22Rv1 (cell line): ENCODE data around the gene CD52.

ENCODE experiments used
- H3K27ac ChIP-seq: fragments of 450-650 bp; 2 replicates; pipeline ENCODE4 v1.5.1; 2017
- ZFX ChIP-seq: fragments of 450-650 bp; IDR thresholded peaks from 2 replicates; pipeline ENCODE4 v1.6.1; 2017; ENCODE audit warnings: antibody characterized with exemption, borderline replicate concordance
- TF ChIP-seq, protein P1 (sequence below): fragments of 450-650 bp; IDR thresholded peaks from 2 replicates; pipeline ENCODE4 v1.5.1; 2017; ENCODE audit warnings: mild to moderate bottlenecking

Gene CD52

DNA sequence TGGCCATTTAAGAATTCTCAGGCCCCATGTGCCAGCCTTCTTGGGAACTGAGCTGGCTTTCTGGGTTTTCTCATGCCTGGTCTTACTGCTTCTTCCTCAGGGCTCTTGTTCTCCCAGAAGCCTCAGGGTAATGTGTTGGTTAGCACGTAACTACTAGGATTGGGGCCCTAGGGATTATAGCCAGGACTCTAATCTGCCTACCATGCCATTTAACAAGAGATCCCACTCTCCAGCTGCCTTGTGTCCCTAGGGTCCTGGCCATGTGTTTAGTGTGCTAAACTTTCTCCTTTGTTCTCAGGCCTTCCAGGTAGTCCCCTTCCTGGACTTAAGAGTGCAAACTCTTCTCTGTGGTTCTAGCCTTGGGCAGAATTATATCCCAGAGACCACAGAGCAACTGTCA, 40.0 kb upstream of the CD52 start:
- TF ChIP-seq, protein P1, sequence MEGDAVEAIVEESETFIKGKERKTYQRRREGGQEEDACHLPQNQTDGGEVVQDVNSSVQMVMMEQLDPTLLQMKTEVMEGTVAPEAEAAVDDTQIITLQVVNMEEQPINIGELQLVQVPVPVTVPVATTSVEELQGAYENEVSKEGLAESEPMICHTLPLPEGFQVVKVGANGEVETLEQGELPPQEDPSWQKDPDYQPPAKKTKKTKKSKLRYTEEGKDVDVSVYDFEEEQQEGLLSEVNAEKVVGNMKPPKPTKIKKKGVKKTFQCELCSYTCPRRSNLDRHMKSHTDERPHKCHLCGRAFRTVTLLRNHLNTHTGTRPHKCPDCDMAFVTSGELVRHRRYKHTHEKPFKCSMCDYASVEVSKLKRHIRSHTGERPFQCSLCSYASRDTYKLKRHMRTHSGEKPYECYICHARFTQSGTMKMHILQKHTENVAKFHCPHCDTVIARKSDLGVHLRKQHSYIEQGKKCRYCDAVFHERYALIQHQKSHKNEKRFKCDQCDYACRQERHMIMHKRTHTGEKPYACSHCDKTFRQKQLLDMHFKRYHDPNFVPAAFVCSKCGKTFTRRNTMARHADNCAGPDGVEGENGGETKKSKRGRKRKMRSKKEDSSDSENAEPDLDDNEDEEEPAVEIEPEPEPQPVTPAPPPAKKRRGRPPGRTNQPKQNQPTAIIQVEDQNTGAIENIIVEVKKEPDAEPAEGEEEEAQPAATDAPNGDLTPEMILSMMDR, result no peak
- no peak for TF ChIP-seq ZFX
- H3K27ac ChIP-seq, result peak overlapping the region; percentile 91

DNA sequence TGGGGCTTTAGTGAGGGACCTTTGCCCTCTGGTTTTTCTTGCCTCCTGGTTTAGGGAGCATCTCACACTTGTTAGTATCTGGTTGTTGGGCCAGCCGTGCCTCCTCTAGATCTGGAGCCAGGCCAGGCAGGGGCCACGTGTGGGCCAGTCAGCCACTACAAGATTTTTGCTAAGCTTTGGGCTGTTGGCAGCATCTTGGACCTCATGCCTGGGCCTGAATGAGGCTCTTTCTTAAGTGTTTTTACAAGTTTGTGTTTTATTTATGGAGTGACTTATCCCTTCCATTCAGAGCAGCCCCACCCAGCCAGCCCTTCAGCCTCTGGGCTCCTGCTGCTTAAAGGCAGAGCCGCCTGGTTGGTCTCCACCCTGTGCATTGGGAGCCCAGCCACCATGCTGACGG, 39.5 kb upstream of the CD52 start:
- TF ChIP-seq, protein P1, result no peak
- no peak for TF ChIP-seq ZFX
- H3K27ac ChIP-seq, result peak overlapping the region; percentile 91

DNA sequence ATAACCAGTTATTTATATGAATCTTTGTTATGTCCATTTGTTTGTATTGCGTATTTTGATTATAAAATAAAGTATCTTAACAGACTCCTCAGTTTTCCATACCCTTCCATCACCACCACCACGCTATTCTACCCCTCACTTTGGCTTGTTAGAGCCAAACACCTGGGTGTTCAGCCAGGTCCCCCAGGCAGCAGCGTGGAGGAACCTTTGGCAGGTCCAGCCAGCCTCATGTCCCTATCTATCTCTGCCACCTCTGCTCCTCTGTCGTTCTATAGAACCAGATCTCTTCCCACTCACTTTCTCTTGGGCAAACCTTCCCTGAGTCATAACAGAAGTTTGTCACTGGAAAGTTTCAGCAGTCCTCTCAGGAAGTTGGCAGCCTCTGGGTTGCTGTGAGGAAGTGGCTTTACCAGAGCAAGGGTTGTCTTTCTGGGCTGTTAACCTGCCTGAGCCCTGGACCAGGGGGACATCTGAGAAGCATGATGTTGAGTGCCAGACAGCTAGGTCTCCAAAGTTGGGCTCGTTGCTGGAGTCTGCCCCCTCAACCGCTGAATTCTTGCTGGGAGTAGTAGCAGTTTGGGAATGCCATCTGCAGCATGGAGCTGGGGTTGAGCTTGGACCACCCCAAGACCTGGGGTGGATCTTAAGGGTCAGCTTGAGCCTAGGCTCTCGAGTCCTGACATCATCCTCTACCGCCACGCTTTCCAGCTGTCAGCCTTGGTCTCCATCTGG, 38.9 kb upstream of the CD52 start:
- H3K27ac ChIP-seq, result peak overlapping the region; percentile 91
- TF ChIP-seq ZFX, result no peak
- TF ChIP-seq, protein P1, result no peak

DNA sequence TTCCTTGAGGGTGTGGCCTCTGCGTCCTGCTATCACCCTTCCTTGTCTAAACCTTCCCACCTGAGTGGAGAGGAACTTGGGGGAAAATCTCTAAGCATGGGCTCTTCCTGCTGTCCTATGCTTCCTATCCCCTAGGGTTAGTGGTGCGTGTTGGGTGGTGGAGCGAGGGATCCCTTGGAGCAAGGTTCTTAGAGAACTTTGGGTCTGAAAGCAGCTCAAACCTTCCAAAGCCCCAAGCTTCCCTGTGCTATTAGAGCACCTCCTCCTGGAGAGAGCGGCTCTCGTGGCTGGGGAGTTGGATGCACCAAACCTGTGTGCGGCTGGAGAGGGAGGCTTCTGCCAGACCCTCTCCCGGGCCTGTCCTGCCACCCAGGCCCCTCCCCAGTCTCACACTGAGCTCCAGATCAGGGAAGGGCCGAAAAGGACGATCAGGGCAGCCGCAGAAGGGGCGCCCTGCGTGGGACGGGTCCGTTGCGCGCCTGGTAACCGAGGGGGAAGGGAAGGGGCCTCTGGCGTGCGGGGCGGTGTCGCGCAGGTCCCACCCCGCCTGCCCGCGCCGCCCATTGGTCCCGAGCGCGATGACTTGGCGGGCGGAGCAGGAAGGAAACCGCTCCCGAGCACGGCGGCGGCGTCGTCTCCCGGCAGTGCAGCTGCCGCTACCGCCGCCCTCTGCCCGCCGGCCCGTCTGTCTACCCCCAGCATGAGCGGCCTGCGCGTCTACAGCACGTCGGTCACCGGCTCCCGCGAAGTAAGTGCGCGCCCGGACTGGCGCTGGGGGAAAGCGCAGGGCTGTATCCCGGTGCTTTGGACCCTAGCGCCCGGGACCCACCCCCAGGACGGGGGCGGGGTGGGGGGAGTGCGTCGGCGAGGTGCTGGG, 38.1 kb upstream of the CD52 start, which contains the start of gene SH3BGRL3:
Gene SH3BGRL3 (plus strand): TSS at position 631 of the 877 bp plus-strand sequence. CDS start 70 bp downstream, at position 701.
- TF ChIP-seq, protein P1, result peak; percentile 83
- TF ChIP-seq ZFX, result no peak
- H3K27ac ChIP-seq, result peak within 1 kb of the TSS; percentile 91

DNA sequence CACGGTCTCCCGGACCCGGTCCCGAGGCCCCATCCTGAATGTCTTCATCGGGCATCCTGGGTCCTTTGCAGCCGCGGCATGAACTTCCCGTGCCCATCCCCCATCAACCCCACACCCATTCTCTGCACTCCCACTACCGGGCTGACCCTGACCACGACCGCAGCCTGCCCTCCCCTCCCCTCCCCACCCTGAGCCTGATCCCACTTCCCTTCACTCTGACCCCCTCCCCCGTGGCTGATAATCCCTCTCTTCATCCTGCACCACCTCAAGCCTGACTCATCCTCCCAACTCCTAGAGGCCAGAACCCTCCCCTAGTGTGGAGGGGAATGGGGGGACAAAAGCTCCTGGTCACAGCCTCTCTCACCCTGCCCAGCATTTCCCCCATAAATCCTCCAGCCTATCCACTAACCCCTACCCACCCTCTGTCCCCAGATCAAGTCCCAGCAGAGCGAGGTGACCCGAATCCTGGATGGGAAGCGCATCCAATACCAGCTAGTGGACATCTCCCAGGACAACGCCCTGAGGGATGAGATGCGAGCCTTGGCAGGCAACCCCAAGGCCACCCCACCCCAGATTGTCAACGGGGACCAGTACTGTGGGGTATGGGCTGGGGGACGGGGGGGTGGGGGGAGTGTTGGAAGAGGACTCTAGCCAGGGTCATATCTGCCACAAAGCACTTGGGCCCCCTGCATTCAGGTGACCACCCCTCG, 37.3 kb upstream of the CD52 start:
- TF ChIP-seq ZFX, result no peak
- TF ChIP-seq, protein P1, result no peak
- H3K27ac ChIP-seq, result peak overlapping the region; percentile 91

DNA sequence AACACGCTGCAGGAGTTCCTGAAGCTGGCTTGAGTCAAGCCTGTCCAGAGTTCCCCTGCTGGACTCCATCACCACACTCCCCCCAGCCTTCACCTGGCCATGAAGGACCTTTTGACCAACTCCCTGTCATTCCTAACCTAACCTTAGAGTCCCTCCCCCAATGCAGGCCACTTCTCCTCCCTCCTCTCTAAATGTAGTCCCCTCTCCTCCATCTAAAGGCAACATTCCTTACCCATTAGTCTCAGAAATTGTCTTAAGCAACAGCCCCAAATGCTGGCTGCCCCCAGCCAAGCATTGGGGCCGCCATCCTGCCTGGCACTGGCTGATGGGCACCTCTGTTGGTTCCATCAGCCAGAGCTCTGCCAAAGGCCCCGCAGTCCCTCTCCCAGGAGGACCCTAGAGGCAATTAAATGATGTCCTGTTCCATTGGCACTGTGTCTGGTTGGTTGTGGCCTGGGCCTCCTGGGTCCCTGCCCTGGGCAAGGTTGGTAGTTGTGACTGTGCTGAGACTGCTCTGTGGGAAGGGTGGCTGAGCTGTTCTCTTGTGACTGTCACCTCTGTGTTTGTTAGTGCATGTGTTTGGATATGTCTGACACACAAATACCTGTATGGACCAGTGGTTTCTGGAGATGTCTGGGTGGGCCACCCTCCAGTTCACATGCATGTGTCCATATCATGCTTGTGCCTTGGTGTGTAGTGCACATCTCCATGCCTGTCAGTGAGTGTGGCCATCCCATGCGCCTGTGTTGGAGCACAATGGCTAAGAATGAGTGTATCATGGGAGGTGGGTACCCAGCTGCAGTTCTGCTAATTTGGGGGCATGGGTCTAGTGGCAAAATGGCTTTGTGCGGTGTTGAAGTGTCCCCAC, 36.4 kb upstream of the CD52 start:
- H3K27ac ChIP-seq, result peak overlapping the region; percentile 91

More for the DNA sequence above, 36.4 kb upstream of the CD52 start:
- TF ChIP-seq ZFX, result no peak
- TF ChIP-seq, protein P1, result no peak
